HAP-1 (cell line): ENCODE results near the gene PCDHB11.
"Not testable (repeated sequence)": the region's sequence is repeated elsewhere in the genome, so short reads cannot be mapped to it uniquely, and the experiment has no call there.

ENCODE experiments used
- DNase-seq, 2 experiments: peaks; one replicate each; pipeline ENCODE4 v3.0.0-alpha.2; 2016 to 2020; ENCODE audit warnings: low spot score in 2 of 2
- H3K27me3 ChIP-seq: fragments of 250-450 bp; sonication (Bioruptor Pico); 2 replicates; pipeline ENCODE4 v1.5.1; 2020; ENCODE audit warnings: low read depth, mild to moderate bottlenecking, moderate library complexity
- H3K36me3 ChIP-seq: fragments of 250-450 bp; sonication (Bioruptor Pico); replicated peaks from 2 replicates; pipeline ENCODE4 v1.5.1; 2020; ENCODE audit warnings: mild to moderate bottlenecking
- H3K4me1 ChIP-seq: fragments of 250-450 bp; sonication (Bioruptor Pico); 2 replicates; pipeline ENCODE4 v1.5.1; 2020; ENCODE audit warnings: mild to moderate bottlenecking
- H3K4me3 ChIP-seq: fragments of 250-450 bp; sonication (Bioruptor Pico); 2 replicates; pipeline ENCODE4 v1.5.1; 2020; ENCODE audit warnings: mild to moderate bottlenecking, moderate library complexity
- H3K9me3 ChIP-seq: fragments of 250-450 bp; sonication (Bioruptor Pico); 2 replicates; pipeline ENCODE4 v1.5.1; 2020; ENCODE audit warnings: mild to moderate bottlenecking, moderate library complexity
- in situ Hi-C: fragments of 300-500 bp; cut with MboI; formaldehyde crosslinking; loops from 3 replicates; pipeline ENCODE4 v1.14.3; 2020; ENCODE audit warnings: low sequenced_read_pairs, inconsistent platforms, mixed read lengths

Gene PCDHB11

GRCh38 chr5:141201646-141202045 lies 2.2 kb downstream of the PCDHB11 start:
- in situ Hi-C loops = loop anchor here (25.0 kb wide), 1 partner anchor 361 kb away; no protein-coding TSS in a partner anchor
- not testable (repeated sequence) for H3K4me1 ChIP-seq, H3K27me3 ChIP-seq, H3K9me3 ChIP-seq, H3K36me3 ChIP-seq, DNase-seq, H3K4me3 ChIP-seq

- DNase-seq = no peak
- Histone ChIP-seq H3K36me3 (no peaks in the 10 kb centered on the region), H3K27me3 (no peaks in the 10 kb centered on the region), H3K9me3 (no peaks in the 10 kb centered on the region), H3K4me3 (no peak within 1 kb of the TSS), H3K4me1 (no peaks in the 10 kb centered on the region)
- in situ Hi-C loops = loop anchor here (25.0 kb wide), 1 partner anchor 354 kb away; no protein-coding TSS in a partner anchor
These were observed 9.1 kb downstream of the PCDHB11 start, which contains the start of gene PCDHB12 for GRCh38 chr5:141208478-141208877. PCDHB12 (plus strand) TSS chr5:141208719; CDS start chr5:141208908, 189 bp downstream.

GRCh38 chr5:141210281-141210680 lies 10.9 kb downstream of the PCDHB11 start:
- H3K4me1 ChIP-seq, H3K27me3 ChIP-seq, H3K9me3 ChIP-seq, DNase-seq, H3K4me3 ChIP-seq, H3K36me3 ChIP-seq: not testable (repeated sequence)
- in situ Hi-C loops = loop anchor here (25.0 kb wide), 1 partner anchor 352 kb away; no protein-coding TSS in a partner anchor

- H3K36me3 ChIP-seq, DNase-seq, H3K4me3 ChIP-seq, H3K27me3 ChIP-seq, H3K4me1 ChIP-seq, H3K9me3 ChIP-seq: not testable (repeated sequence)
- in situ Hi-C loops = loop anchor here (25.0 kb wide), 1 partner anchor 351 kb away; no protein-coding TSS in a partner anchor
These were observed 11.4 kb downstream of the PCDHB11 start for GRCh38 chr5:141210849-141211248.

- not testable (repeated sequence) for H3K9me3 ChIP-seq, H3K36me3 ChIP-seq, H3K27me3 ChIP-seq, H3K4me1 ChIP-seq
- in situ Hi-C loops = loop anchor here (25.0 kb wide), 1 partner anchor 349 kb away; no protein-coding TSS in a partner anchor
- DNase-seq = peak; percentile 65 to 86
- H3K4me3 ChIP-seq = peak within 1 kb of the TSS; percentile 17
These were observed 14.4 kb downstream of the PCDHB11 start, which contains the start of gene PCDHB13 for GRCh38 chr5:141213656-141214339. PCDHB13 (plus strand) TSS chr5:141213919; CDS start chr5:141214124, 205 bp downstream.

- not testable (repeated sequence) for H3K36me3 ChIP-seq, H3K27me3 ChIP-seq, H3K9me3 ChIP-seq, H3K4me1 ChIP-seq, DNase-seq, H3K4me3 ChIP-seq
- in situ Hi-C loops = loop anchor here (25.0 kb wide), 1 partner anchor 348 kb away; no protein-coding TSS in a partner anchor
These were observed 15.2 kb downstream of the PCDHB11 start for GRCh38 chr5:141214583-141214982.

GRCh38 chr5:141215504-141215903 lies 16.1 kb downstream of the PCDHB11 start:
- not testable (repeated sequence) for H3K4me1 ChIP-seq, H3K9me3 ChIP-seq, H3K4me3 ChIP-seq, DNase-seq, H3K36me3 ChIP-seq, H3K27me3 ChIP-seq
- in situ Hi-C loops = loop anchor here (25.0 kb wide), 1 partner anchor 347 kb away; no protein-coding TSS in a partner anchor

GRCh38 chr5:141216035-141216434 lies 16.6 kb downstream of the PCDHB11 start:
- H3K4me1 ChIP-seq, H3K27me3 ChIP-seq, H3K9me3 ChIP-seq, H3K36me3 ChIP-seq, DNase-seq, H3K4me3 ChIP-seq: not testable (repeated sequence)
- in situ Hi-C loops = loop anchor here (25.0 kb wide), 1 partner anchor 346 kb away; no protein-coding TSS in a partner anchor

- Histone ChIP-seq H3K9me3 (no peaks in the 10 kb centered on the region), H3K4me1 (no peaks in the 10 kb centered on the region), H3K27me3 (no peaks in the 10 kb centered on the region; the same call in 1 of the 2 replicates), H3K36me3 (no peaks in the 10 kb centered on the region), H3K4me3 (no peak within 1 kb of the TSS)
- DNase-seq = peak; percentile 26 to 30
- in situ Hi-C loops = loop anchor here (25.0 kb wide), 1 partner anchor 339 kb away; no protein-coding TSS in a partner anchor
These were observed 23.8 kb downstream of the PCDHB11 start, which contains the start of gene PCDHB14 for GRCh38 chr5:141223112-141223783. PCDHB14 (plus strand) TSS chr5:141223343; CDS start chr5:141223506, 163 bp downstream.

GRCh38 chr5:141224844-141225243 lies 25.4 kb downstream of the PCDHB11 start:
- in situ Hi-C loops = loop anchor here (25.0 kb wide), 1 partner anchor 337 kb away; no protein-coding TSS in a partner anchor
- H3K36me3 ChIP-seq, H3K4me1 ChIP-seq, H3K4me3 ChIP-seq, DNase-seq, H3K27me3 ChIP-seq, H3K9me3 ChIP-seq: not testable (repeated sequence)

GRCh38 chr5:141225421-141225820 lies 26.0 kb downstream of the PCDHB11 start:
- H3K9me3 ChIP-seq, H3K36me3 ChIP-seq, H3K4me3 ChIP-seq, DNase-seq, in situ Hi-C loops, H3K27me3 ChIP-seq, H3K4me1 ChIP-seq: not testable (repeated sequence)

GRCh38 chr5:141234109-141234667 lies 34.8 kb downstream of the PCDHB11 start:
- peak; percentile 16 to 46 for DNase-seq
- no peaks in the 10 kb centered on the region for H3K9me3 ChIP-seq
- H3K27me3 ChIP-seq = no peaks in the 10 kb centered on the region
- H3K4me1 ChIP-seq = no peaks in the 10 kb centered on the region
- in situ Hi-C loops = no loop called here
- H3K4me3 ChIP-seq = peak overlapping the region; percentile 13
- no peaks in the 10 kb centered on the region for H3K36me3 ChIP-seq

GRCh38 chr5:141235922-141236321 lies 36.5 kb downstream of the PCDHB11 start:
- H3K4me3 ChIP-seq, H3K9me3 ChIP-seq, in situ Hi-C loops, H3K27me3 ChIP-seq, DNase-seq, H3K4me1 ChIP-seq, H3K36me3 ChIP-seq: not testable (repeated sequence)
